Measurements from ENCODE around the gene CLOCK. TPM values are rescaled to one million over a fixed set of nuclear protein-coding genes. Genes with fewer than 3 reads are reported as not detected.
A peak's percentile ranks its signal among the peaks of the same experiment; 100 is the strongest.
"Not testable (repeated sequence)": the region's sequence is repeated elsewhere in the genome, so short reads cannot be mapped to it uniquely, and the experiment has no call there.

Gene CLOCK, protein sequence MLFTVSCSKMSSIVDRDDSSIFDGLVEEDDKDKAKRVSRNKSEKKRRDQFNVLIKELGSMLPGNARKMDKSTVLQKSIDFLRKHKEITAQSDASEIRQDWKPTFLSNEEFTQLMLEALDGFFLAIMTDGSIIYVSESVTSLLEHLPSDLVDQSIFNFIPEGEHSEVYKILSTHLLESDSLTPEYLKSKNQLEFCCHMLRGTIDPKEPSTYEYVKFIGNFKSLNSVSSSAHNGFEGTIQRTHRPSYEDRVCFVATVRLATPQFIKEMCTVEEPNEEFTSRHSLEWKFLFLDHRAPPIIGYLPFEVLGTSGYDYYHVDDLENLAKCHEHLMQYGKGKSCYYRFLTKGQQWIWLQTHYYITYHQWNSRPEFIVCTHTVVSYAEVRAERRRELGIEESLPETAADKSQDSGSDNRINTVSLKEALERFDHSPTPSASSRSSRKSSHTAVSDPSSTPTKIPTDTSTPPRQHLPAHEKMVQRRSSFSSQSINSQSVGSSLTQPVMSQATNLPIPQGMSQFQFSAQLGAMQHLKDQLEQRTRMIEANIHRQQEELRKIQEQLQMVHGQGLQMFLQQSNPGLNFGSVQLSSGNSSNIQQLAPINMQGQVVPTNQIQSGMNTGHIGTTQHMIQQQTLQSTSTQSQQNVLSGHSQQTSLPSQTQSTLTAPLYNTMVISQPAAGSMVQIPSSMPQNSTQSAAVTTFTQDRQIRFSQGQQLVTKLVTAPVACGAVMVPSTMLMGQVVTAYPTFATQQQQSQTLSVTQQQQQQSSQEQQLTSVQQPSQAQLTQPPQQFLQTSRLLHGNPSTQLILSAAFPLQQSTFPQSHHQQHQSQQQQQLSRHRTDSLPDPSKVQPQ
- total RNA-seq: 42.8 and 69.1 TPM in 2 replicates

DNA sequence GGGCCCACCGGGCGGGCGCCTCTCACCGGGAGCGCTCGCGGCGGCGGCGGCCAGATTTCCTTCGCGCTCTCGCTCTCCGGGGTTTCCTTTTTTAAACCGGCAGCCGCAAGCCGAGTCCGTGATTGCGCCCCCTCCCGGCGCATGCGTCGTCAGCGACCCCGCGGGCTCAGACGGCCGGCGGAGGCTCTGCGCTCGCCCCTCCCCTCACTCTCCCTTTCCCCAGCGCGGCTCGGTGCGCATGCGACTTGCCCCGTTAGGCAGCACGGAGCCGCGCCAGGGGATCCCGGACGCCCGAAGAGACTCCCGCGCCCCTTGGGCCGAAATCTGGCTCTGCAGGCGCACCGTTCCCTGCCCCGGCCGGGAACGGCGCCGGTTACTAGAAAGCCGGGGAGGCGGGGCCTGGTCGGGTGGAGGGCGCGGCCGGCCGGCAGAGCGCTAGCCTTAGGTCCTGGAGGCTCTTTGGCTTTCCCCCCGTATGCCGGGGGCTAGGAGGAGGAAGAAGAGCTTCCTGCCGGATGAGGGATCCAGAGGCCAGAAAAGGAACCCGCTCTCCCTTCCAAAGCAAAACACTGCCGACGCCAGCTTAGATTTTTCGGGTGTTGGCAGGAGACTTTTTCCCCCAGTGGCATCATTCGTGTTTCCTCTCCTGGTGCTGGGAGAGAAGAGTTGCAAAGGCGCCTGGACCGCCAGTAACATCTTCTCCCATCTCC, at the start of gene CLOCK:
TSS of gene CLOCK (minus strand) at position 154 of the 710 bp plus-strand sequence. CDS start 64,124 bp downstream, outside the sequence.
- TF ChIP-seq, protein P1, sequence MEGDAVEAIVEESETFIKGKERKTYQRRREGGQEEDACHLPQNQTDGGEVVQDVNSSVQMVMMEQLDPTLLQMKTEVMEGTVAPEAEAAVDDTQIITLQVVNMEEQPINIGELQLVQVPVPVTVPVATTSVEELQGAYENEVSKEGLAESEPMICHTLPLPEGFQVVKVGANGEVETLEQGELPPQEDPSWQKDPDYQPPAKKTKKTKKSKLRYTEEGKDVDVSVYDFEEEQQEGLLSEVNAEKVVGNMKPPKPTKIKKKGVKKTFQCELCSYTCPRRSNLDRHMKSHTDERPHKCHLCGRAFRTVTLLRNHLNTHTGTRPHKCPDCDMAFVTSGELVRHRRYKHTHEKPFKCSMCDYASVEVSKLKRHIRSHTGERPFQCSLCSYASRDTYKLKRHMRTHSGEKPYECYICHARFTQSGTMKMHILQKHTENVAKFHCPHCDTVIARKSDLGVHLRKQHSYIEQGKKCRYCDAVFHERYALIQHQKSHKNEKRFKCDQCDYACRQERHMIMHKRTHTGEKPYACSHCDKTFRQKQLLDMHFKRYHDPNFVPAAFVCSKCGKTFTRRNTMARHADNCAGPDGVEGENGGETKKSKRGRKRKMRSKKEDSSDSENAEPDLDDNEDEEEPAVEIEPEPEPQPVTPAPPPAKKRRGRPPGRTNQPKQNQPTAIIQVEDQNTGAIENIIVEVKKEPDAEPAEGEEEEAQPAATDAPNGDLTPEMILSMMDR (IDR thresholded peaks at IDR 0.05; ENCODE audit: insufficient read depth, low read depth, low read length): peak; percentile 51
- peak within 1 kb of the TSS; percentile 67 for H3K4me3 ChIP-seq (ENCODE audit: low read depth, low read length)
- peak; percentile 90 for DNase-seq (ENCODE audit: low read depth)

DNA sequence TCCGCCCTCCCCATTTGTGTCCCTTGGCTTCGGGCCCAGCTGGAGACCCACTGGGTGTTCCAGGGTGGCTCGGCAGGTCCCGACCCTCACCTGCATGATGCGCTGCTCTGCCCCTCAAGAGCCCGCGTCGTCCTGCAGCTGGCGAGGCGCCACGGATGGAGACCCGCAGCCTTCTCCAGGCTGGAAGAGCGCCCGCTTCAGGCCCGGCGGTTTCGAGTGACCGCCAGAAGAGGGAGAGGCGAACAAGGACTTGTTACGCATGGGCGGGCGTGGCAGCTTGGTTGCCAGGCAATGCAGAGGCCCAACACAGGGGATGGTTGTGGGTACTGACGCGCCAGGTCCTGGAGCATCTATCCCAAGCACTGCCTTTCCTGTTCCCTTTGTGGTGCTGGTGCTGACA, 45.3 kb upstream of the CLOCK start, which contains the start of gene PDCL2:
TSS of gene PDCL2 (minus strand) at position 232 of the 400 bp plus-strand sequence. CDS start at position 96, 136 bp downstream.
- DNase-seq (ENCODE audit: low read depth): no peak
- TF ChIP-seq, protein P1 (IDR thresholded peaks at IDR 0.05; ENCODE audit: insufficient read depth, low read depth, low read length): no peak

DNA sequence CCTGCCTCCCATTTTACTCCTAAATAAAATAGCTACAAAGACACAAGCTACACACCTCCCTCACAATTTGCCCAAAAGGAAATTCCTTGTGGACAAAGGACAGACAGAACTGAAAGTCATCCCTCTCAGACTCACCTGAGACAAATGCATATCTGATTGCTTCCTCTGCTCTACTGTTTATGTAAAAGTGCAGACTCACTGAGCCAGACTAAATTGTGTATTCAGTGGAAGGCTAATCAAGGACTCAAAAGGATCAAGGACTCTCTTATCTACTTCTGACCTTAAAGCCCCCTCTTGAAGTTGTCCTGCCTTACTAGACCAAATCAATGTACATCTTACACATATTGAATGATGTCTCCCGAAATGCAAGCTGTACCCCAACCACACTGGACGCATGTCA, 41.5 kb upstream of the CLOCK start:
- TF ChIP-seq, protein P1 (IDR thresholded peaks at IDR 0.05; ENCODE audit: insufficient read depth, low read depth, low read length): no peak
- no peak overlapping the region for H3K4me3 ChIP-seq (ENCODE audit: low read depth, low read length)
- no peak for DNase-seq (ENCODE audit: low read depth)

More for the DNA sequence above, 45.3 kb upstream of the CLOCK start, which contains the start of gene PDCL2:
- no peak within 1 kb of the TSS for H3K4me3 ChIP-seq (ENCODE audit: low read depth, low read length)

DNA sequence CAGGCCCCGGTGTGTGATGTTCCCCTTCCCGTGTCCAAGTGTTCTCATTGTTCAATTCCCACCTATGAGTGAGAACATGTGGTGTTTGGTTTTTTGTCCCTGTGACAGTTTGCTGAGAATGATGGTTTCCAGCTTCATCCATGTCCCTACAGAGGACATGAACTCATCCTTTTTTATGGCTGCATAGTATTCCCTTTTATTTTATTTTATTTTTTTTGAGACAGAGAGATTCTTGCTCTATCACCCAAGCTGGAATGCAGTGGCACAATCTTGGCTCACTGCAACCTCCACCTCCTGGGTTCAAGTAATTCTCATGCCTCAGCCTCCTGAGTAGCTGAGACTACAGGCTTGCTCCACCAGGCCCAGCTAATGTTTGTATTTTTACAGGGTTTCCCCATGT, 36.1 kb upstream of the CLOCK start:
- not testable (repeated sequence) for DNase-seq (ENCODE audit: low read depth); H3K4me3 ChIP-seq (ENCODE audit: low read depth, low read length)

DNA sequence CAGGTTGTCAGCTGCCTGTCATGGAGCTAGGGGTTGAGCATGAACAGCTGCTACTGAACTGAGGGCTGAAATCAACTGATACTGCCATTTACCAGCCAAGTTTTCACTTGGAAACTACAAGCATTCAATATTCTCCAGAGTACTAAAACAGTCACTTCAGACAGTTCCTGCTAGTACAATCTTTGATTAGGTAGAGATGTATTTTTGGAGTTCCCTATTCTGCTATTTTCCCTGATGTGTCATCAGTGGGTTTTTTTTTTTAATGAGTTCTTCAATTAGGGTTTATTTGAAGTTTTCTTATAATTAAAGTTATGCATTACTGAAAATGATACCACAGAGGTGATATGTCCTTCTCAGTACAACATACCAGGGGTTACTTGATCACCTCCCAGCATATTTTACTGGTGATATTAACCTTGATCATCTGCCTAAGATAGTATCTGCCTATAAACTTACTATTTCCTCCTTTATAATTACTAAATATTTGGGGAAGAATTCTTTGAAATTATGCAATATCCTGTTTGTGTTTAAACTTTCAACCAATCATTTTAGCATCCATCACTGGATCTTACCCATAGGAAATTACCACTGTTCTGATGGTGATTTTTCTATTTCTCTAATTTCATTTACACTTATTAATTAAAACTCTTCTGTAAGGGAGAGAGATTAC, 31.8 kb upstream of the CLOCK start:
- H3K4me3 ChIP-seq (ENCODE audit: low read depth, low read length): no peak overlapping the region
- TF ChIP-seq, protein P1 (IDR thresholded peaks at IDR 0.05; ENCODE audit: insufficient read depth, low read depth, low read length): no peak
- no peak for DNase-seq (ENCODE audit: low read depth)

DNA sequence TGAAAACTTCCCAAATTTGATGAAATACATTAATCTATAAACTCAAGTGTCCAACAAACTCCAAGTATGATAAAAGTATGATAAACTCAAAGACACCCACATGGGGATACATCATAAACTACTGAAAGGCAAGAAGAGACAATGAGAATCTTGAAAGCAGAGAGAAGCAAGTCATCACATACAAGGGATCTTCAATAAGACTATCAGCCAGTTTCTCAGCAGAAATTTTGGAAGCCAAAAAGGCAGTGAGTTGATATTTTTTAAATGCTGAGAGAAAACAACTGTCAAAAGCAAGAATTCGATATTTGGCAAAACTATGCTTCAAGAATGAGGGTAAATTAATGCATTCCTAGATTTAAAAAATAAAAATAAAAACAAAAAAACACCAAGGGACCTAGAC, 28.8 kb upstream of the CLOCK start:
- no peak overlapping the region for H3K4me3 ChIP-seq (ENCODE audit: low read depth, low read length)
- no peak for DNase-seq (ENCODE audit: low read depth)
- TF ChIP-seq, protein P1 (IDR thresholded peaks at IDR 0.05; ENCODE audit: insufficient read depth, low read depth, low read length): no peak
